ENCODE measurements around the gene ARCN1.

DNA sequence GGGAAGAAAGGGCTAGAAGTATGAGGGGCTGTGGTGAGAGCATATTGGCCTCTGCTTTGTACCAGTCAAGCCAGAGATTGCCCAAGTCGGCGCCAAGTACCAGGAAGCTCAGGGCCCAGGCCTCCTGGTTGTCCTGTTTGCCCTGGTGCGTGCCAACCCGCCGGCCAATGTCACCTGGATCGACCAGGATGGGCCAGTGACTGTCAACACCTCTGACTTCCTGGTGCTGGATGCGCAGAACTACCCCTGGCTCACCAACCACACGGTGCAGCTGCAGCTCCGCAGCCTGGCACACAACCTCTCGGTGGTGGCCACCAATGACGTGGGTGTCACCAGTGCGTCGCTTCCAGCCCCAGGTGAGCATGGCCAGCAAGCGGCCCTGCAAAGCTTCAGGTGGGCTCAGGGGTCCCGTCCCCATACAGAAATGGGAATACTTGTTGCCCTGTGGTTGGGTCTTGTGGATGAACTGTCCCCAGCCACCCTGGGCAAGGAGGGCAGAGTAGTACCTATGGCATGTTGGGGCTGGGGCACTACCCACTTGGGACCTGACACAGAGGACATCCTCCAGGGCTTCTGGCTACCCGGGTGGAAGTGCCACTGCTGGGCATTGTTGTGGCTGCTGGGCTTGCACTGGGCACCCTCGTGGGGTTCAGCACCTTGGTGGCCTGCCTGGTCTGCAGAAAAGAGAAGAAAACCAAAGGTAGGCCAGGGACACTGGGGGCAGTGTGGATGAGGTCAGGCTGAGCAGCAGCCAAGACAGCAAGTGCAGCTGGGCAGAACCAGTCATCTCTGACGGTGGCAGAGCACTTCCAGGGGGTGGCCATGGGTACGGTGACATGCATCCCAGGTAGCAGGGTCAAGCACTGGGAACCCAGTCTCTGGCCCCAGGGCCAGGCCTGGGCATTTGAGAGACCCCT, 39.1 kb upstream of the ARCN1 start:
- TF ChIP-seq CTCF (conservative IDR thresholded peaks at IDR 0.05; ENCODE audit: low read depth, low read length) = no peak
- TF ChIP-seq EZH2 (IDR thresholded peaks at IDR 0.05; ENCODE audit: low read length, unreplicated experiment) = no peak
- no peak for TF ChIP-seq EZH2phosphoT487 (IDR thresholded peaks at IDR 0.05; ENCODE audit: borderline replicate concordance, low read length)
